ENCODE data around the gene PLTP. TPM values are rescaled to one million over a fixed set of nuclear protein-coding genes. Genes with fewer than 3 reads are reported as not detected.
"Not testable (repeated sequence)": the region's sequence is repeated elsewhere in the genome, so short reads cannot be mapped to it uniquely, and the experiment has no call there.

PLTP gene
- total RNA-seq, 1 donor from 2014 or later: 292 TPM

DNA sequence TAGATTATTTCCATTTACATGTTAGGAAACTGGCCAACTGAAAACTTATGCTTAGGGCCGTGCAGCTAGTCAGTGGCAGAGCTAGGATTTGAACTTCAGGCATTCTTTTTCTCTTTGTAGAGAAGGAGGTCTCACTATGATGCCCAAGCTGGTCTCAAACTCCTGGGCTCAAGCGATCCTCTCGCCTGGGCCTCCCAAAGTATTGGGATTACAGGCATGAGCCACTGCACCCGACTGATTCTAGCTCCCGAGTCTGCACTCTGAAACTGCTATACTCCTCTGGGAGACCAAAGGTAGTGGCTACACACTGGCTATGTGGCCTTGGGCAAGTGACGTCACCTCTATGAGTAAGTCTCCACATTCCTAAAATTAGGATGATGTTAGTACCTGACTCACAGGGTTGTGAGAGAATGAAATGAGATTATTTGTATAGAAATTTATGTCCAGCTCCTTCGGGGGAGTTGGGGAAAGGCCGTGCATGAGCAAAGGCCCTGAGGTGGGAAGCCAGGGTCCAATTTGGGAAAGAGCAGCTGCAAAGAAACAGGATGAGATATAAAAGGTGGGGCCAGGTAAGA lies 6.4 kb downstream of the PLTP start:
- no peak overlapping the region for H3K4me3 ChIP-seq
- H3K27ac ChIP-seq: no peak overlapping the region
- H3K9me3 ChIP-seq: no peaks in the 10 kb centered on the region
- TF ChIP-seq POLR2AphosphoS5 (IDR thresholded peaks at IDR 0.05; ENCODE audit: insufficient read depth in 1 of 2, low read depth in 1 of 2): no peak
- peaks cover 0 to 12% of the 10 kb centered on the region in 2 donors for H3K36me3 ChIP-seq
- no peak for DNase-seq (ENCODE audit: extremely low spot score in 2 of 2)
- intact Hi-C loops (cut with DNase I): no loop called here
- H3K4me1 ChIP-seq: peaks cover 12% of the 10 kb centered on the region
- H3K27me3 ChIP-seq: no peaks in the 10 kb centered on the region

DNA sequence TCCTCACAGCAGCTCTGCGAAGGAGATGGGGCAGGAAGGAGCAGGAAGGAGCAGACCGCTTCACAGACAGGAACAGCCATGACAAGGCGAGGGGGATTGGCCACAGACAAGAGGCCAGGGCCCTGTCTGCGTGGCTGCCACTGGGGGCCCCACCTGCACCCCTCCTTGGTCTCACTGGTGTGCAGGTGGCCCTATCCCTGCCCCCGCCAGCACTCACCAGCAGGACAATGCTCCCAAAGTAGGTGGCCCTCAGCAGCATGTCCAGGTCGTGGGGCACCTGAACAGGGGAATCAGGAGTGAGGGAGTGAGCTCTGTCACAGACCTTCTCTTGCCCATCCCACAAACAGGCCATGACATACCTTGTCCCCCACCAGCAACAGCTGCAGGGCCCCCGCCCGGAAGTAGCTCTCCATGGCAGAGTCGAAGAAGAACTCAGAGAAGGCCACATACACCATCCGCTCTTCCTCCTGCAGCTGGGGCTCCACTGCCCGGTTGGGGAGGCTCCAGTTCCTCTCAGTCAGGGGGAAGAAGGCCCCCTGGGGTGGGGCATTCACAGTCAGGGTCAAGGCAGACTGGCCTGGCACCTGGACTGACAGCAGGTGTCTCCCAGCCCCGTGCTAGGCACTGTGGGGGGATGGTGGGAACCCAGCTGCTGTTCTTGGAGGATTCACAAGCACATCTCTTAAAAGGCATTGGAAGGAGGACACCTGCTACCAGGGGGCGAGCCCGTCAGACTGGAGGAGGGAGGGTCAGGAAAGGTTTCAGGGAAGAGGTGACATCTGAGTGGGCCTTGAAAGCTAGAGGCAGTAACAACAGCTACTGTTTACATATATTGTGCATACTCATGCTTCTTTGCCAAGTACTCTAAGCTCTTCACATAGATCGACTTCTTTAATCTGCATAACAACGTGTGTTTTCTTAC lies 7.1 kb downstream of the PLTP start:
- DNase-seq (ENCODE audit: extremely low spot score in 2 of 2): no peak
- peaks cover 0 to 12% of the 10 kb centered on the region in 2 donors for H3K36me3 ChIP-seq
- intact Hi-C loops (cut with DNase I): no loop called here
- peaks cover 5% of the 10 kb centered on the region for H3K4me1 ChIP-seq
- no peak overlapping the region for H3K4me3 ChIP-seq
- H3K27me3 ChIP-seq: no peaks in the 10 kb centered on the region
- no peak for TF ChIP-seq POLR2A (IDR thresholded peaks at IDR 0.05)
- TF ChIP-seq, protein P1, sequence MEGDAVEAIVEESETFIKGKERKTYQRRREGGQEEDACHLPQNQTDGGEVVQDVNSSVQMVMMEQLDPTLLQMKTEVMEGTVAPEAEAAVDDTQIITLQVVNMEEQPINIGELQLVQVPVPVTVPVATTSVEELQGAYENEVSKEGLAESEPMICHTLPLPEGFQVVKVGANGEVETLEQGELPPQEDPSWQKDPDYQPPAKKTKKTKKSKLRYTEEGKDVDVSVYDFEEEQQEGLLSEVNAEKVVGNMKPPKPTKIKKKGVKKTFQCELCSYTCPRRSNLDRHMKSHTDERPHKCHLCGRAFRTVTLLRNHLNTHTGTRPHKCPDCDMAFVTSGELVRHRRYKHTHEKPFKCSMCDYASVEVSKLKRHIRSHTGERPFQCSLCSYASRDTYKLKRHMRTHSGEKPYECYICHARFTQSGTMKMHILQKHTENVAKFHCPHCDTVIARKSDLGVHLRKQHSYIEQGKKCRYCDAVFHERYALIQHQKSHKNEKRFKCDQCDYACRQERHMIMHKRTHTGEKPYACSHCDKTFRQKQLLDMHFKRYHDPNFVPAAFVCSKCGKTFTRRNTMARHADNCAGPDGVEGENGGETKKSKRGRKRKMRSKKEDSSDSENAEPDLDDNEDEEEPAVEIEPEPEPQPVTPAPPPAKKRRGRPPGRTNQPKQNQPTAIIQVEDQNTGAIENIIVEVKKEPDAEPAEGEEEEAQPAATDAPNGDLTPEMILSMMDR (IDR thresholded peaks at IDR 0.05): no peak
- TF ChIP-seq POLR2AphosphoS5 (IDR thresholded peaks at IDR 0.05; ENCODE audit: insufficient read depth in 1 of 2, low read depth in 1 of 2): no peak
- no peaks in the 10 kb centered on the region for H3K9me3 ChIP-seq
- no peak overlapping the region for H3K27ac ChIP-seq

DNA sequence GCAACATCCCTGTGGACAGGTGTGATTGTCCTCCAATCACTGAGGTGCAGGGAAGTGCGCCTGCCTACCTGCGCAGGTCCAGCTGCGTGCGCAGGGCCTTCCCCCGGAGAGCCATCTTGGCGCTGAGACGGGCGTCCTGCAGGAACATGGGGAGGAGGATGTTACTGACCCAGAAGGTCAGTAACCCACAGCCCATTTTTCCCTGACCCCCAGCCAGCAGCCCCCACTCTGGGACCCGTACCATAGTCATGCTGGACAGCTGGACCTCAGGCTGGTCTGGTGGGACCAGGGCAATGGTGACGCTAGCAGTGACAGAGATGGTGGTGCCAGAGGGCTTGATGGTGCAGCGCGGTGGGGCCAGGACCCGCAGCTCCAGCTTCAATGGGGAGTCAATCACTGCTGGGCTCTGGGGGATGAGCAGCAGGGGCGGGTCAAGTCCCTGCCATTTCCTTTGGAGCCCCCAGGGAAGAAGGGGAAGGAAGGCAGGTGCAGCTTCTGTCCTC lies 9.7 kb downstream of the PLTP start:
- DNase-seq (ENCODE audit: extremely low spot score in 2 of 2): no peak
- Histone ChIP-seq H3K4me3 (no peak overlapping the region), H3K27me3 (no peaks in the 10 kb centered on the region), H3K4me1 (no peaks in the 10 kb centered on the region), H3K9me3 (no peaks in the 10 kb centered on the region), H3K36me3 (peaks cover 0 to 21% of the 10 kb centered on the region in 2 donors), H3K27ac (no peak overlapping the region)
- intact Hi-C loops (cut with DNase I): no loop called here
- TF ChIP-seq POLR2A (IDR thresholded peaks at IDR 0.05): no peak
- TF ChIP-seq, protein P1 (IDR thresholded peaks at IDR 0.05): no peak
- TF ChIP-seq POLR2AphosphoS5 (IDR thresholded peaks at IDR 0.05; ENCODE audit: insufficient read depth in 1 of 2, low read depth in 1 of 2): no peak

DNA sequence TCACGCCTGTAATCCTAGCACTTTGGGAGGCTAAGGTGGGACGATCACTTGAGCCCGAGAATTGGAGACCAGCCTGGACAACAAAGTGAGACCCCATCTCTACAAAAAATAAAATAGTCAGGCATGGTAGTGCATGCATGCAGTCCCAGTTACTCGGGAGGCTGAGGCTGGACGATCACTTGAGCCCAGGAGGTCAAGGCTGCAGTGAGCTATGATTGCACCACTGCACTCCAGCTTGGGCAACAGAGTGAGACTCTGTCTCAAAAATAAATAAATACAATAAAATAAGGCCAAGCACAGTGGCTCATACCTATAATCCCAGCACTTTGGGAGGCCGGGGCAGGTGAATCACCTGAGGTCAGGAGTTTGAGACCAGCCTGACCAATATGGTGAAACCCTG lies 10.6 kb downstream of the PLTP start:
- H3K9me3 ChIP-seq; H3K27me3 ChIP-seq; DNase-seq (ENCODE audit: extremely low spot score in 2 of 2); intact Hi-C loops (cut with DNase I); H3K4me3 ChIP-seq; H3K4me1 ChIP-seq; H3K27ac ChIP-seq: not testable (repeated sequence)
- H3K36me3 ChIP-seq: peaks cover 0 to 28% of the 10 kb centered on the region in 2 donors

DNA sequence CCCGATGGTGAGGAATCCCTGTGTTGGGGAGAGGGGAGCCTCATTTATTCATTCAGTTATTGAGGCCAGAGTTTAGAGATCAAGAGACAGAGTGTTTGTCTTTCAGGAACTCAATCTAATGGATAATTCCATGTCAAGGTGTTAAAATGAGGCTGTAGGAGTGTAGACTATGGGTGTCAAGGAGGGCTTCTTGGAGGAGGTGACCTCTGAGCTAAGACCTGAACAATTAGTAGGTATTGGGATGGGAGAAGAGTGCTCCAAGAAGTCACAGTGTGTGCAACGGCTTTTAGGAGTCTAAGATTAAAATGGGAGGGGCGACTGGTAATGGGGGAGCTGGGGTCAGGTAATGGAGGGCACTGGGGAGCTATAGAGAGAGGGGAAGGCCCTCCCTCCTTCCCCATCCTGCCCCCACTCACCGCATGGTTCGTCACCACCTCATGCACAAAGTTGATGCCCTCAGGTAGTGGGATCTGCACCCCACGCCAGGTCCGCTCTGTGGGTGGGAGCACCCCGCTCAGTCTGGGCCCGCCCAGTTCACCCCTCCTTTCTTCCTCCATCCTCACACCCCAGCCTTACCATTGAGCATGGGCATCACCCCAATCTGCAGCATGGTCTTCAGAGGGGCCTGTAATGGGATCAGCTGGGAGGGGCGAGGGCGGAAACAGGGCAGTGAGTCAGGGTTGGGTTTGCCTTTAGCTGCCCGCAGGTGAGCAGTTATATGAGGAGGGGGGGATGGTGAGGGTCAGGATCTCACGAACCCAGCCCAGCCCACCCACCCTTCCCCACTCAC lies 12.7 kb downstream of the PLTP start:
- no peak overlapping the region for H3K4me3 ChIP-seq
- H3K27ac ChIP-seq: no peak overlapping the region
- no peaks in the 10 kb centered on the region for H3K4me1 ChIP-seq
- no peaks in the 10 kb centered on the region for H3K27me3 ChIP-seq
- peaks cover 0 to 43% of the 10 kb centered on the region in 2 donors for H3K36me3 ChIP-seq
- intact Hi-C loops (cut with DNase I): no loop called here
- DNase-seq (ENCODE audit: extremely low spot score in 2 of 2): no peak
- H3K9me3 ChIP-seq: no peaks in the 10 kb centered on the region
- TF ChIP-seq, protein P1 (IDR thresholded peaks at IDR 0.05): no peak
- no peak for TF ChIP-seq POLR2AphosphoS5 (IDR thresholded peaks at IDR 0.05; ENCODE audit: insufficient read depth in 1 of 2, low read depth in 1 of 2)
- TF ChIP-seq POLR2A (IDR thresholded peaks at IDR 0.05): no peak

Data from vagina (tissue), 2 donors.